Kidney tubule cell (primary cell): ENCODE measurements around the gene ORC3.
A peak's percentile ranks its signal among the peaks of the same experiment; 100 is the strongest.
"Not testable (repeated sequence)": the region's sequence is repeated elsewhere in the genome, so short reads cannot be mapped to it uniquely, and the experiment has no call there.

Experiments used
- DNase-seq: peaks from one replicate; pipeline ENCODE4 v3.0.0-alpha.2; 2018; ENCODE audit warnings: low spot score

The ORC3 gene

DNA sequence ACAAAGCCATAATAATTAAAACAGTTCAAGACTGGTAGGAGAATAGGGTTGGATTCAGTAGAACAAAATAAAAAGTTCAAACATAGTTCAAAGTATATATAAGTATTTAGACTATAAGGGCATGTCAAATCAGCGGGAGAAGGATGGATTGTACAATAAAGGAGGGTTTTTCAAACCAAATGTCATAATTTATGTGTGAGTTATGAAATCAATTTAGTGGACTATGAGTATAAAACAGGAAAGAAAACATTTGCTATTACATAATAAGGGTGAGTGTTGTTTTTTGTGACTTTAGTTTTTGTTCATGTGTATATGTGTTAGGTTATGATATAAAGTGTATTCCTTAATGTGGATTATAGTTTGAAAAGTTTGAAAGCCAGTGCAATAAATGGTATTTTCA, 10.6 kb downstream of the ORC3 start:
- no peak for DNase-seq

DNA sequence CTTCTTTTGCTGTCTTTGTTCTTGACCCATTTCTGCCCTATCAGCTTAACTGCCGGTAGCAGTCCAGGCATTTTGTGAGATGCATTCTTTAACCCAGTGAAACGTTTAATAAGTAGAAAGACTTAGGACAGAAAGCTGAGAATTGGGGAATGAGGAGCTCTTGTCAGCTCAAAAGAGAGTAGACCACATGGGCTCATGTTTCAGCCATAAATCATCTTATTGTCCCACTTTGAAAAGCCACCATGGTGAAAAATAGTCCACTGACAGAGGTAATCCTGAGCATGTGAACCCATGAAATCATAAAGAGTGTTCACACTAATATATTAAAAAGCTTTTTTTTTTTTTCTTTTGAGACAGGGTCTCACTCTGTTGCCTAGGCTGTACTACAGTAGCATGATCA, 16.3 kb downstream of the ORC3 start:
- no peak for DNase-seq

DNA sequence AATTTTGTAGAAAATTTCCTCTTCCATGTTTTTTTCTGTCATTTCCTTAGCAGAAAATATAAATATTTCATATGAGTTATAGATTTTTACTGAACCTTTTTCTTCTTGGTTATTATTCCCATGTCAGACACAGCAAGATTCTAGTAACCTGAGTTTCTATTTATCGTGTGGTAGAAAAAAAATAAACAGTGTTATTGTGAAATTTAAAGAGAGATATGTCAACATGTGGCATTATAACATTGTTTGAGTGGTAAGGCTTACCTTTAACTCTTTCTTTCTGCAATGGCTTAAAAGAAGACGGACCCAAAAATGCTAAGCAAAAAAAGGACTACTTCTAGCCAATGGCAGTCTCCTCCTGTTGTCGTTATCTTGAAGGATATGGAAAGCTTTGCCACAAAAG, 18.9 kb downstream of the ORC3 start:
- DNase-seq, result no peak

DNA sequence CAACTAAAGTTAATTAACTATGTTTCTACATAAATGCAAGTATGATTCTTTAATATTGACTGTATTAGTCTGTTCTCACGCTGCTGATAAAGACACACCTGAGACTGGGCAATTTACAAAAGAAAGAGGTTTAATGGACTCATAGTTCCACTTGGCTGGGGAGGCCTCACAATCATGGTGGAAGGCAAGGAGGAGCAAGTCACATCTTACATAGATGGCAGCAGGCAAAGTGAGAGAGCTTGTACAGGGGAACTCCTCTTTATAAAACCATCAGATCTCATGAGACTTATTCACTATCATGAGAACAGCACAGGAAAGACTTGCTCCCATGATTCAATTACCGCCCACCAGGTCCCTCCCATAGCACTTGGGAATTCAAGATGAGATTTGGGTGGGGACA, 23.1 kb downstream of the ORC3 start:
- not testable (repeated sequence) for DNase-seq

DNA sequence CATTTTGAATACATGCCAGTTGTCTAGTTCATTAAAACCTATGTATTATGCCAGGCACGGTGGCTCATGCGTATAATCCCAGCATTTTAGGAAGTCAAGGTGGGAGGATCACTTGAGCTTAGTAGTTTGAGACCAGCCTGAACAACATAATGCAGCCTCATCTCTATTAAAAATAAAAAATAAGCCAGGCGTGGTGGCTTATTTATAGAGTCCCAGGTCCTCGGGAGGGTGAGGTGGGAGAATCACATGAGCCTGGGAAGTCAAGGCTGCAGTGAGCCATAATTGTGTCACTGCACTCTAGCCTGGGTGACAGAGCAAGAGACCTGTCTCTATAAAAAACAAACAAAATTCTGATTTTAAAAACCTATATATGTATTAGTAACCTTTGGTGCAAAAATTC, 27.5 kb downstream of the ORC3 start:
- no peak for DNase-seq

DNA sequence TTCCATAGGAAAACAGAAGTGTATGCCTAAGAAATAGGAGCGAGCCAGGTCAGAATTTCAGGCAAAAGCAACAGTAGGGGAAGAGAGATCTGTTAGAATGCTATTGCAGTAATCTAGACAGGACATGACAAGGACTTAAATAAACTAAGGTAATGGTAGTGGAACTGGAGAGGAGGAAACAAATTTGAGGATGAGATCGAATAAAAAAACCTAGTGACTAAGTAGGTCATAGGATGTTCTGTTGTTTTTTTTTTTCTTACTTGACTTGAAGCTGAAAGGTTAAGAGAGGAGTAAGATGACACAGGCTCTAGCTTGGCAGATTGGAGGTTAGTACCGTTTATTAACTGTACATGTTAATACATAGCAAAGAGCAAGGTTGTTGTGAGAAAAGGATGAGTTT, 28.6 kb downstream of the ORC3 start:
- DNase-seq, result peak; percentile 3

DNA sequence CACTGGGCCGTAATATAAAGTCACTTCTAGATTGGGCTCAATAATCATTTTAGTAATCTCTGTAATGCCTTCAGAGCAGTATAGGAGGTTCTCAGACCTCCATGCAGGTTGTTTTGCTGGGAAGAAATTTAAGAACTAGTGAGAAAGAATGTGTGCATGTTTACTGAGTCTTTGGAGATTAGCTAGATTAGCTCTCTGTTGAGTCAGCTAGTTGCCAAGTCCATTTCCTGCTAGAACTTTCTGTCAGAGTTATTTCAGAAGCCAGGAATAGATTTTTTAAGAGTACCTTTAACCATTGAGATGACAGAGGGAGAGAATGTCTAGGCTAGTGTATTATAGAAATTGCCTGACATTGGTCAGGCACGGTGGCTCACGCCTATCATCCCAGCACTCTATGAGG, 33.3 kb downstream of the ORC3 start:
- no peak for DNase-seq

DNA sequence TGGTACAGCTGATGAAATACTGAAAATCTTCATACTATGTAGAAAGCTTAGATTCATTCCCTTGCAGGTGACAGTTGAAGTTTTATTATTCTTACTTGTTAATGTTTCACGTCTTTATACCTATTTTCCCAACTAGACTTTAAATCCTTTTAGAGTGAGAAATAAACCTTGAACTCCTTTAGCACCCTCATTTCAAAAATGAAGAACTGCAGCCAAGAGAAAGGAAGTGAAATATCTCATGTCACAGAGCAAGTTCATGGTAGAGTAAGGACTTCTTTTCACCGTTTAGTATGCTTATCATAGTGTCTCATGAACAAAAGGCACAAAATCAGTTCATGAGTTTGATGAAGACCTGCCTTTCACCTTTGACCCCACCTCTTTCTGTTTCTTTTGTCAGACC, 38.5 kb downstream of the ORC3 start:
- DNase-seq, result no peak

DNA sequence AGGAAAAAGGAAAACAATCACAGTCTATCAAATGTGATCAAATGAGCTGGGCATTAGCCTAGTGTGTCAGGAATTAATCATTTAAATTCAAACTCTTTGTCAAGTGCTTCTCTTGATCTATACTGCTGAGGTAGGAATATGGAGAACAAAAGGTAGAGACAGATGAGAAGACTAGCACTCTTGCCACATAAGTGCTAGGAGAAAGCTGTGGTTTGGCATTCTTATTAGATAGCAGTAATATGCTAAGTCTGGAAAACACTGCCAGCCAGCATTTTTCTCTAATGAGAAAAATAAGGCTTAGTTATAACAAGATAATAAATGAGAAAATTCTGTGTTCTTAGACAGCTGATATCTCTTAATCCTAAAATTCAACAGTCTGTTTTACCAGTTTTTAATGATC, 38.9 kb downstream of the ORC3 start:
- DNase-seq, result no peak

DNA sequence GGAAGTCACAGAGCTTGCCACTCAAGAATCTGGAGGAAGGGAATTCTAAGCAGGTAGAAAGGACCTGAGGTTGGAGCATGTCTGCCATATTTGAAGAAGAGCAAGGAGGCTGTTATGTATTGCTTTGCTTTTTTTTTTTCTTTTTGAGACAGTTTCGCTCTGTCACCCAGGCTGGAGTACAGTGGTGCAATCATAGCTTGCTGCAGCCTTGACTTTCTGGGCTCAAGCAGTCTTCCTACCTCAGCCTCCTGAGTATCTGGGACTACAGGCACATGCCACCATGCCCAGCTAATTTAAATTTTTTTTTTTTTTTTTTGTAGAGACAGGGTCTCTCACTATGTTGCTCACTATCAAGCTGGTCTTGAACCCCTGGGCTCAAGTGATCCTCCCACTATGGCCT, 40.8 kb downstream of the ORC3 start:
- no peak for DNase-seq

DNA sequence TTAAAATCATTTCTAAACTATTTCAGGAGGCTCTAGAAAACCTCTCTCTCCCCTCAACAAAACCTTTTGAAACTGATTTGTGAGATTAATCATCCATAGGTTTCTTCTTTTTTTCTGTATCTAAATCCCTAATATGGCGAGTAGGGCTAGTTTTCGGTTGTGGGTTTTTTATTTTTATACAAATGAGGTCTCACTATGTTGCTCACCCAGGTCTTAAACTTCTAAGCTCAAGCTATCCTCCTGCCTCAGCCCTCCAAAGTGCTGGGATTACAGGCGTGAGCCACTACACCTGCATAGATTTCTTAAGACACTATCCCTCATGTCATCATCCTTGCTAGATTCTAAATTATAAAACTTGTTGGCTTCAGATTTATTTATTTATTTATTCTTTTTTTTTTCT, 43.9 kb downstream of the ORC3 start:
- DNase-seq, result no peak

DNA sequence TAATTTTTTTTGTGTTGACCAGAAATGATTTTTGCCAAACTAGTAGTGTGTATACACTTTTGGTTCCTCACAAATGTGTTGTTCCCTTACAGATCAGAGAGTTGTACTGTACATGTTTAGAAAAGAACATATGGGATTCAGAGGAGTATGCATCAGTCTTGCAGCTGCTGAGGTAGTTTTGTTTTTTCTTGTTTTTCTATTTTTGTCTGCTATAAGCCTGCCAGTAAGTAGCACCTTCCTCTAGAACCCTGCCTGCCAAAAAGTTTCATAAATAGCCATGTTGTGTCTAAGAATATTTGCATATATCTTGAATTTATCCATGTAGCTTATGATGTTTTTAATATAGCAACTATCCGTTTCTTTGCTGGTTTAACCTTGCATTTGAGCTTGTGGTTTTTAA, 46.4 kb downstream of the ORC3 start:
- DNase-seq, result no peak

DNA sequence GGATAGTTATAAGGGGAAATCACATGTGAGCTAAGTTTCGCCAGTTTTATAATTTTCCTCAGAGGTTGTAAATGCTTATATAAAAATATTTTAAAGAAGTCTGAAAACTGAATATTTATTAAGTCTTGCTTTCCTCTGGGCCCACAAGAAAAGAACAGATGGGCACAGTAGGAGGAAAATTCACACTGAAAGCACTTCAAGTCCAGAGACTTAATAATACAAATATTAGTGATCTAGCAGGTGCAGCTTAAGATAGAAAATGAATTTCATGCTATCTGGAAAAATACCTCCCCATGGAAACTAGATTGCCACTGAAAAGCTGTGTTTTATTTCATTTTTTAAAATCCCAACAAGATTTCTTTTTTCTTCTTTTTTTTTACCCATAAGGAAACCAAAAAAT, 47.2 kb downstream of the ORC3 start:
- no peak for DNase-seq

DNA sequence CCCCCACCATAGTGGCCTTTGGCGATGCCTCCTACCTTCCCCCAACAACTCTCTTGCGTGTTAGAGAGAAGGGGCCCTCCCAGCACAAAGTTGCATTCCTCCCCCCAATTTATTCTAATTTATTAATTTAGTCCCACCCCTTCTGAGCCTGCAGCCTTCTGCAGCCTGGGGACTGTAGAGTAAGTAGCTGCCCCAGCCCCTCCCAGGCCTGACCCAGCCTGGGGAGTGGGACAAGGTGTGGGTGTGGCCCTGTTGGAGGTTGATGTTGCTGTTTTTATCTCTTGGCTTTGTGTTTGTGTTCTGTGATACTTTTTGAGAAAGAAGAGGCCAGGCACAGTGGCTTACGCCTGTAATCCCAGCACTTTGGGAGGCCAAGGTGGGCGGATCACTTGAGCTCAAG, 49.4 kb downstream of the ORC3 start:
- no peak for DNase-seq

DNA sequence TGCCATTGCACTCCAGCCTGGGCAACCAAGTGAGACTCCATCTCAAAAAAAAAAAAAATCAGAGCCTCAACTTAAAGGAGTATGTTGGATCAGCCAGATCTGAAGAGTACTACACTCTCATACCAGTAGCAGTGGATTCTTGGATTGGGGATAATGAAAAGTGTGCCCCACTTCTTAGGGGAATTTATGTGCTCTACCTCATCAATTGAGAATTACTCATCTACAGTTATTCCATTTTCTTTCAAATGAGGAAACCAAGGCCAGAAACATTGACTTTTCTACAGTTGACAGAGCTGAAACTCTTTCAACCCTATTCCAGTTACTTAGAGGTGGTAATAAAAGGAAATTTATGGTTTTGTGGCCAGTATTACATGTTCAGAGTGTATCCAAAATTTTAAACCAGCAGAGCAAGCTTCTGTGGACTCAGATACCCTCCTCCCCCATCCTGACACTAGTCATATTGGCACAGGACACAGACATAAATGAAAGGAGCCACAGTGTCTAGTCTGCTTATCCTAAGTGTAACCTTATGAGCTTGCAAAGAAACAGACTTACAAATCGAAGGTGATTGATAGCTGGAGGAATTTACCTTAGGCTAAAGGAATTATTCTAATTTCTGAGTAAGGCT, 51.2 kb downstream of the ORC3 start:
- DNase-seq, result peak; percentile 18

DNA sequence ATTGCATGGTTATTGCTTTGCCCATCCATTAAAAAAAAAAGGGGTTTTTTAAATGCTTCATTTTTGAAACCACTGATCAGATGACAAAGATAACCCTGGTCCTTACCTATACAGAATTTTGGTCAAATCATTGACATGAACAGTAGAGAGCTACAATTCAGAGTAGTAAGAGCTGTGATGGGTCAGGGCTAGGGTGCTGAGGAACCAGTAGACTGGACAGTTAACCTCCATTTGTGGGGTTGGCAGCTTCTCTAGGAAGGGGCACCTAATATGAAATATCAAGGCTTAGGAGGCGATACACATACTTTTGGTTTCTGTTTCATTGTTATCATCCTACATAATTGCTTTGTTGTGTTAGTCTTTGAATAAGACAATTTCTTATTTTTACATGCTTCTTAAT, 55.1 kb downstream of the ORC3 start:
- DNase-seq, result no peak

DNA sequence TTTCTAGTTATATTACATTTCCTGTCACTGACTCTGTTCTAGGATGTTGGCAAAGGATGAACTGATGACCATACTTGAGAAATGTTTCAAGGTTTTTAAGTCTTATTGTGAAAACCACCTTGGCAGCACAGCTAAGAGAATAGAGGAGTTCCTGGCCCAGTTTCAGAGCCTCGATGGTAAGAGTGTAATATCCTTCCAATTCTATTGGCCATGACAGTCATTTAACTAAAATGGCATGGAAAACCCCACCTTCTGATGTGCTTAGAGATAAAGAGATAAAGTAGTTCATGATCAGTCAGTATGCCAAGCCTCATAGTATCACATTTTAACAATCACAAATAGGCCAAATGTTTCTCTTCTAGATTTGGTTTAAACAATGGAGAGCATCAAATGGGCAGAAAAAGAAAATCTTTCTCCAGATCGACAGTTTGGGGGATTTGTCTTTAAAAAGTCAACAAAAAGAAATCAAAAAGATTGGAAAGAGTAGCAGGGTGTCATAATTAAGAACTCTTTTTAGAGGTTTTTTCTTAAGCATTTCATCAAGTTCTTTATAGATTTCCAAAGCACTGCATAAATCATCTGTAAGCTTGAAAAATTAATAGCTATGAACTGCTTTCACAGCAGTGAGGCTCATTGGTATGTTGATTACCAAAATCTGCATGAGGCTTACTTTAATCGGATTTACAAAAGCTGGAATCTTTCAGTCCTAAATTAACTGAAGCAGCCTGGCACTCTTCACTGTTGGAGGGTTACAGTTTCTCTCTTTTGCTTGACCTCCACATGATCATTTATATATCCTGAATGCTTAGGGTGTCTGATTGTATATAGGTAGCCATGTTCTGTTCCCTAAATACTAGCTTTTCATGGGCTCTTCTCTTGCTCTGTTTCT, 63.4 kb downstream of the ORC3 start:
- no peak for DNase-seq

DNA sequence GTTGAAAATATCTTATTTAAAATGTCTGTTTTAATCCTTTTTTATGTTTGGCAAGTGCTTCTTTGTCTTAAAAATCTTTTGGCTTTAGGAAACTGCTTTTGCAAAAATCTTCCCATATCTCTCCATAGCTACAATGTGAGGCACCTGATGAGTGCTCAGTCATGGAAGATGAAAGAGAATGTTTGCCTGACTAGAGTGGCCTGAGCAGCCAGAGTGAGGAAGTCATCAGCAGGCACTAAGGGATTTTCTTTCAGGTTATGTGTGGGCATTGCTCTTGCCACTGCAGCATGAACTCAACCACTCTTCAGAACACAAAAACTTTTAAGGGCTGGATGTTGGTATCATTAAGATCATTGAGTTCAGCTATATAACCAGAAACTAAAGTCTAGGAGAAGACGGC, 64.2 kb downstream of the ORC3 start:
- no peak for DNase-seq

DNA sequence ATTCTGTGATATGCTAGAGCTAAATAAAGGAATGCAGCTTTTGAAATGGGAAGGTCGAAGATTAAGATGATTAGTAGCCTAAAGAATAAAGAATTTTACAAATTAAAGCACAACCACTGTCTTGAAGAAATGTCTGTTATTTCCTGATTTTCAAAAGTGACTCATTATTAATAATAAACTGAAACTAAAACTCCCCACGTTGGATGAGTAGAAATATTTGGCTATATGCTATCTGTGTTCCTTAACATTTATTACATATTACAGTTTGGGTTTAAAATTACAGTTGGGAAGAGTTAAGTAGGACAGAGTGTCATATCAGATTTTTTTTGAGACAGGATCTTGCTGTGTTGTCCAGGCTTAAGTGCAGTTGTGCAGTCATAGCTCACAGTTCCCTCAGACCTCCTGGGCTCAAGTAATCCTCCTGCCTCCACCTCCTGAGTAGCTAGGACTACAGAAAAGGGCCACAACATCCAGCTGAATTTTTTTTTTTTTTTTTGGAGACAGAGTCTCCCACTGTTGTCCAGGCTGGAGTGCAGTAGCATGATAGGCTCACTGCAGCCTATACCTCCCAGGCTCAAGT, 65.0 kb downstream of the ORC3 start:
- no peak for DNase-seq

DNA sequence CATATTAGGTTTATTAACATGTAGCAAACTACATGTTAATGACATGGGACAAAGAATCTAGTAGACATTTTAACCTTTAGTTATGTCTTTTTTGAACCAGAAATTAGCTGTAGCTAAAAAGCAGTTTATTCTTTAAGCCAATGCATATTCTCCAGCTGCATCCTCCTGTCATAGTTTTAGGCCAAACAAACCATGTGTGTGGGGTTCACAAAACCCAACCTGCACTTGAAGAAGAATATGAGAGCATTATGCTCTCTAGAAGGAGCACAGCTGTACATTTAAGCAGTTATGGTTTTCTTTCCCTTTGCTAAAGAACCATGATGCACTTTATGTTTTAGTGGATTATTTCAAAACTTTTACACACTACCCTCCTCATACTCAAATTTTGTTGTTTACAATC, 65.9 kb downstream of the ORC3 start:
- no peak for DNase-seq

DNA sequence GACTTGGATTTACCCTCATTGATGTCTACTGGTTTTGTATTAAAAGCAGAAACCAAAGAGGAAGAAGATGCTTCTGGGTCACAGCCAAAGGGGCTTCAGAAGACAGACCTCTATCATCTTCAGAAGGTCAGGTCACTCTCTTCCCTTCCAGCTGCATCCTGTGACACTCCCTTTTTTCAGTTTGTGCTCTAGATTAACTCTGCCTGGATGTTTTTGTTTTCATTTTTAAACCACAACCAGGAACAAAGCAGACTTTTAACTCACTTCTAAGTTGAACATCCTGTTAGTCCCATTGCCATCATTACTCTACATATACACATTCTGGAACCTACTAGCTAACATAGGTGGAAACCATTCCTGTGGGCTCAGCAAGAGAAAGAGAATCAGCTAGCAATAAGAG, 66.9 kb downstream of the ORC3 start:
- DNase-seq, result no peak

DNA sequence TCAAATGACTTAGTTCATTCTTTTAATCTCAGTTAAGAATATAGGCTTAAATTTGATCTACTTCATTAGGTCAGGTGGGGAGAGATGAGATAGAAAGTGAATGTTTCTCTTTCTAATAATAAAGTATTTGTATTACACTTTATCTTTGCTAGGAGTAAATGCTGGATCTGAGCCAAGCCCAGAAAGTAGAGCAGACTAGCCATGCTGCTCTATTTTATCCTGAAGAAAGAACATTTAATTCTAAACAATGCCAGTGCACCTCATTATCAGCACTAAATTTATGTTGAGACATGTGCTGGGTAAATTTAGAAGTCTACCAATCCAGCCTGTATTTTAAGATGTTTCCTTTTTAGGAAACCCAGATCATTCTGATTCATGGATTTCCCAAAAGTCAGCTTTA, 68.6 kb downstream of the ORC3 start:
- no peak for DNase-seq

DNA sequence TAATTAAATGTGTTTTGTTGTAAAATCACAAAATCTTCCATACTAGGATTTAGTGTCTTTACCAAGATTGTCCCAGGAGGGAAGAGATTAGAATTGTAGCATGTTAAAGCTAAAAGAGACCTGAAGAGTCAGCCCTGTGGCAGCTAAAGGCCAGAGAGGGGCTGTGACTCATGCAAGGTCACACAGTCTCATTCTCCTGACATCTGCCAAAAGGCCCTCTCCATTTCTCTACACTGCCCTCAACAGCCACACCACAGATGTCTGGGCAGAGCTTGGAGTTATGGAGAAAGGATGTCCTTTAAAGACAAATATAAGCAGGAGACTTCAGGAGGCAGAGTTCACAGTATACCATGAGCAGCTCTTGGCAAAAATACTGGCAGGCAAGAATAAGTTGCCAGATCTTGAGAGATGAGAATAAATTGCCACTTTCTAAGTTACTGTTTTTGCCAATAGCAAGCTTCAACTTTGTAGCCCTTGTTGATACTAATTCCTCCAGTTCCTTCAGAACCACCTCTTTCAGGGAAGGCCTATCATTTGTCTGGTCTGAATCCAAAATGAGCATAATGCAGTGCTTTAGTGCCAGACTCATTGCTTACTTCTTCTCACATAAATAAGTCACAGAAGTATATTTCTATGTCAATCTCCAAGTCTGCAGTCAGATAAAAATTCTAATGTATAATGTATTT, 70.4 kb downstream of the ORC3 start:
- DNase-seq, result peak; percentile 69
